Measurements from ENCODE around the gene ZBTB24. TPM values are rescaled to one million over a fixed set of nuclear protein-coding genes. Genes with fewer than 3 reads are reported as not detected.

ZBTB24 gene
- total RNA-seq, result 10 to 100 TPM in 1 of 2 donors, 1 to 10 TPM in 1; 8.2 to 12.8 TPM

- H3K27ac ChIP-seq, result peak within 1 kb of the TSS; percentile 75 to 76
- WGBS, result 3% methylated on average over 26 of the region's 97 CpGs
- H3K9me3 ChIP-seq, result no peaks in the 10 kb centered on the region
- peak within 1 kb of the TSS; percentile 97 to 99 for H3K4me3 ChIP-seq
- peak; percentile 82 for TF ChIP-seq POLR2AphosphoS5 (IDR thresholded peaks at IDR 0.05)
- peak in 2 of 4 experiments; percentile 4 to 8 for TF ChIP-seq CTCF (IDR thresholded peaks at IDR 0.05)
- TF ChIP-seq POLR2A (IDR thresholded peaks at IDR 0.05), result peak; percentile 51
- no peaks in the 10 kb centered on the region for H3K27me3 ChIP-seq (replicated peaks; ENCODE audit: insufficient read depth)
- intact Hi-C loops (cut with DNase I), result loop anchor here (2.0 to 5.0 kb wide), 3 partner anchors 42 to 694 kb away; partner anchors contain the start of genes CD164, PPIL6, SMPD2 and WASF1
- no peaks in the 10 kb centered on the region for H3K36me3 ChIP-seq
- DNase-seq (ENCODE audit: low spot score), result peak; percentile 91
- peaks cover 4% of the 10 kb centered on the region for H3K4me1 ChIP-seq (replicated peaks)
Measured at GRCh38 chr6:109482905-109483734, at the start of gene ZBTB24. Gene ZBTB24 (minus strand): TSS chr6:109483219. CDS start chr6:109482026, 1,193 bp downstream.

DNA sequence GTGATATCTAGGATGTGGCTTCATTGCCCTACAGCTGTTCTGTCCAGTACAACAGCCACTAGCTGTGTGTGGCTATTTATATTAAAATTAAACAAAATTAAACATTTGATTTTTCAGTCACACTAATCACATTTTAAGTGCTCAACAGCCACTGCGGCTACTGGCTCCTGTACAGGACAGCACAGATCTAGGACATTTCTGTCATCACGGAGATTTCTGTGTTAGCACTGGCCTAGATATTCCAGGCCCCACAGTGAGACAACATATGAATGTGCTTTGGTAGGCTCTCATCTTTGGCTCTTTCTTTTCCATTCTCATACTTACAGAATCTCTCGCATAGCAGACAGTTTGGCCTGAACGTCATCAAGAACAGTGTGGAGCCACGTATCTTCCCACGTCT, 48.4 kb upstream of the ZBTB24 start:
- WGBS, result 92% methylated on average over 6 of the region's 6 CpGs
- Histone ChIP-seq H3K27me3 (replicated peaks; ENCODE audit: insufficient read depth) (no peaks in the 10 kb centered on the region), H3K36me3 (no peaks in the 10 kb centered on the region), H3K9me3 (no peaks in the 10 kb centered on the region), H3K4me3 (no peak overlapping the region), H3K4me1 (replicated peaks) (no peaks in the 10 kb centered on the region), H3K27ac (no peak overlapping the region)
- TF ChIP-seq POLR2A (IDR thresholded peaks at IDR 0.05), result no peak
- intact Hi-C loops (cut with DNase I), result no loop called here
- DNase-seq (ENCODE audit: low spot score), result no peak

DNA sequence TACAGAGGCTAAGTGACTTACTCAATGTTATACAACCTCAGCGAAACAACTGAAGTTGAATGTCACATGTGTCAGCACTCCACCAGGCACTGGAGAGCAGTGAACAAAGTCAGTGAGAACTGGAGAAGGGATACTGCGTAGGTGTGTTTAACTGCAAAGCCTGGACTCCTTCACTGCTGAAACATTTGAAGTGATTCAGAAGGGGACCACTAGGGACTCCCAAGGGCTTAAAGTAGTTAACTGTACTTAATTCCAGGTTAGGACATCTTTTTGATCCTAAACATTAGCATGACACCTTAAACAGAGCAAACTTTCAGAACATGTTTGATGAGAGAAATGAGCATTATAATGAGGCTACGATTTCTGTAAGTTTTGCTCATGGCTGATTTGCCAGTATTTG, 45.0 kb upstream of the ZBTB24 start:
- Histone ChIP-seq H3K27ac (no peak overlapping the region), H3K4me1 (replicated peaks) (no peaks in the 10 kb centered on the region), H3K9me3 (no peaks in the 10 kb centered on the region), H3K36me3 (no peaks in the 10 kb centered on the region), H3K4me3 (no peak overlapping the region), H3K27me3 (replicated peaks; ENCODE audit: insufficient read depth) (no peaks in the 10 kb centered on the region)
- TF ChIP-seq CTCF (IDR thresholded peaks at IDR 0.05) (no peak), POLR2AphosphoS5 (IDR thresholded peaks at IDR 0.05) (no peak), POLR2A (IDR thresholded peaks at IDR 0.05) (no peak)
- DNase-seq (ENCODE audit: low spot score), result no peak
- 90% methylated on average over 3 of the region's 3 CpGs for WGBS
- intact Hi-C loops (cut with DNase I), result loop anchor here (5.0 kb wide), 1 partner anchor 509 kb away; no protein-coding TSS in a partner anchor

GRCh38 chr6:109526905-109527628, 44.0 kb upstream of the ZBTB24 start:
- no peak overlapping the region for H3K27ac ChIP-seq
- no peak overlapping the region for H3K4me3 ChIP-seq
- no peaks in the 10 kb centered on the region for H3K4me1 ChIP-seq (replicated peaks)
- no peaks in the 10 kb centered on the region for H3K27me3 ChIP-seq (replicated peaks; ENCODE audit: insufficient read depth)
- H3K36me3 ChIP-seq, result no peaks in the 10 kb centered on the region
- 59% methylated on average over 7 of the region's 7 CpGs for WGBS
- intact Hi-C loops (cut with DNase I), result loop anchor here (5.0 kb wide), 1 partner anchor 510 kb away; no protein-coding TSS in a partner anchor
- TF ChIP-seq POLR2A (IDR thresholded peaks at IDR 0.05), result no peak
- TF ChIP-seq CTCF (IDR thresholded peaks at IDR 0.05), result peak in 3 of 4 experiments; percentile 42 to 52 (median 44)
- no peaks in the 10 kb centered on the region for H3K9me3 ChIP-seq
- peak; percentile 60 for DNase-seq (ENCODE audit: low spot score)

DNA sequence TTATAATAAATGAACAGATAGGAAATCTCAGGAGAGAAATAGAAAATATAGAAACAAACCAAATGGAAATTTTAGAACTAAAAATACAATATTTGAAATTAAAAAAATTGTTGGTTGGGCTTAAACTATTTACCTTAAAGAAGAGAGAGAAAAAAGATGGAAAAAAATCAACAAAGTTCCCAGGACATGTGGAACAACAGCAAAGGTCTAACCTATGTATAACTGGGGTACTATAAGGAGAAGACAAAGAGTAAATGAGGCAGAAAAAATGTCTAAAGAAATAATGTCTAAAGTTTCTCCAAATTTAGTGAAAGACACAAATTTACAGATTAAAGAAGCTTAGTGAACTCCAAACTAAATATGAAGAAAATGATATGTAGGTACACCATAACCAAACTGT, 41.1 kb upstream of the ZBTB24 start:
- Histone ChIP-seq H3K36me3 (no peaks in the 10 kb centered on the region), H3K27me3 (replicated peaks; ENCODE audit: insufficient read depth) (no peaks in the 10 kb centered on the region), H3K4me3 (no peak overlapping the region), H3K4me1 (replicated peaks) (no peaks in the 10 kb centered on the region), H3K27ac (no peak overlapping the region), H3K9me3 (no peaks in the 10 kb centered on the region)
- DNase-seq (ENCODE audit: low spot score), result no peak
- TF ChIP-seq POLR2A (IDR thresholded peaks at IDR 0.05) (no peak), CTCF (IDR thresholded peaks at IDR 0.05) (no peak), POLR2AphosphoS5 (IDR thresholded peaks at IDR 0.05) (no peak)
- intact Hi-C loops (cut with DNase I), result no loop called here

Data from prostate gland (tissue), 2 donors.